Neural cell (in vitro differentiated cells): ENCODE measurements around the gene TGFBR3. TPM values are rescaled to one million over a fixed set of nuclear protein-coding genes. Genes with fewer than 3 reads are reported as not detected.

Source experiments
- H2AFZ ChIP-seq: fragments of 200-600, 300-800 bp; sonication (generic), shearing (Covaris generic); 2 replicates; pipeline ENCODE4 v1.6.0; 2014; ENCODE audit warnings: low read depth, mild to moderate bottlenecking, antibody characterized with exemption, low read length, moderate library complexity
- H3F3A ChIP-seq: fragments of 200-600 bp; shearing (Covaris generic); 2 replicates; pipeline ENCODE4 v1.6.1; 2016; ENCODE audit warnings: mild to moderate bottlenecking, moderate library complexity, mixed read lengths, antibody characterized with exemption, low read length; ENCODE audit not compliant: insufficient read depth, poor library complexity, severe bottlenecking
- H3K27ac ChIP-seq: fragments of 200-600, 300-800 bp; sonication (generic), shearing (Covaris generic); 2 replicates; pipeline ENCODE4 v1.5.1; 2014; ENCODE audit warnings: mild to moderate bottlenecking, low read length, moderate library complexity
- H3K27me3 ChIP-seq: fragments of 300-800, 200-600 bp; sonication (generic), shearing (Covaris generic); 2 replicates; pipeline ENCODE4 v1.6.0; 2014; ENCODE audit warnings: mild to moderate bottlenecking, low read depth, low read length, moderate library complexity; ENCODE audit not compliant: insufficient read depth
- H3K36me3 ChIP-seq: fragments of 300-800, 200-600 bp; sonication (generic), shearing (Covaris generic); 2 replicates; pipeline ENCODE4 v1.5.1; 2014; ENCODE audit warnings: mild to moderate bottlenecking, antibody characterized with exemption, low read length, moderate library complexity; ENCODE audit not compliant: insufficient read depth
- H3K4me2 ChIP-seq: fragments of 300-800, 200-600 bp; sonication (generic), shearing (Covaris generic); 2 replicates; pipeline ENCODE4 v1.6.0; 2014; ENCODE audit warnings: mild to moderate bottlenecking, low read length
- H3K4me3 ChIP-seq: fragments of 300-800, 200-600 bp; sonication (generic), shearing (Covaris generic); 2 replicates; pipeline ENCODE4 v1.5.1; 2014; ENCODE audit warnings: mild to moderate bottlenecking, low read length, moderate library complexity
- H3K79me2 ChIP-seq: fragments of 200-600 bp; shearing (Covaris generic); replicated peaks from 2 replicates; pipeline ENCODE4 v1.6.0; 2014; ENCODE audit warnings: mild to moderate bottlenecking, low read length, moderate library complexity; ENCODE audit not compliant: insufficient read depth
- H3K9ac ChIP-seq: fragments of 300-800, 200-600 bp; sonication (generic), shearing (Covaris generic); 2 replicates; pipeline ENCODE4 v1.6.1; 2016; ENCODE audit warnings: mild to moderate bottlenecking, low read length, mixed read lengths
- H3K9me2 ChIP-seq: fragments of 200-600 bp; shearing (Covaris generic); 2 replicates; pipeline ENCODE4 v1.6.1; 2016; ENCODE audit warnings: mild to moderate bottlenecking, low read length, mixed read lengths; ENCODE audit not compliant: insufficient read depth
- H3K9me3 ChIP-seq: fragments of 200-600, 300-800 bp; sonication (generic), shearing (Covaris generic); 2 replicates; pipeline ENCODE4 v1.6.1; 2016; ENCODE audit warnings: mild to moderate bottlenecking, mixed run types, low read length, moderate library complexity, mixed read lengths
- H4K20me1 ChIP-seq: fragments of 200-600 bp; shearing (Covaris generic); 2 replicates; pipeline ENCODE4 v1.6.1; 2016; ENCODE audit warnings: mild to moderate bottlenecking, mixed run types; ENCODE audit not compliant: insufficient read depth
- EP300 ChIP-seq: fragments of 450-650 bp; conservative IDR thresholded peaks from 2 replicates; pipeline ENCODE4 v1.6.1; 2014; ENCODE audit warnings: antibody characterized with exemption, mild to moderate bottlenecking, moderate library complexity; ENCODE audit not compliant: poor library complexity, severe bottlenecking
- EZH2 ChIP-seq: fragments of 200-600, 300-800 bp; shearing (Covaris generic), sonication (generic); IDR thresholded peaks from 2 replicates; pipeline ENCODE4 v1.6.1; 2014; ENCODE audit warnings: antibody characterized with exemption, low read length, borderline replicate concordance, mild to moderate bottlenecking; ENCODE audit not compliant: insufficient read depth, poor library complexity, severe bottlenecking
- MXI1 ChIP-seq: fragments of 450-650 bp; conservative IDR thresholded peaks from 2 replicates; pipeline ENCODE4 v1.6.1; 2014; ENCODE audit warnings: antibody characterized with exemption, mild to moderate bottlenecking; ENCODE audit not compliant: poor library complexity, severe bottlenecking
- POLR2AphosphoS5 ChIP-seq: IDR thresholded peaks from 2 replicates; pipeline ENCODE4 v1.6.1; 2012
- RAD21 ChIP-seq: fragments of 450-650 bp; conservative IDR thresholded peaks from 2 replicates; pipeline ENCODE4 v1.6.1; 2014; ENCODE audit warnings: antibody characterized with exemption, mild to moderate bottlenecking, moderate library complexity
- SMC3 ChIP-seq: fragments of 450-650 bp; conservative IDR thresholded peaks from 2 replicates; pipeline ENCODE4 v1.6.1; 2014; ENCODE audit warnings: antibody characterized with exemption, mild to moderate bottlenecking, moderate library complexity; ENCODE audit not compliant: poor library complexity
- TAF1 ChIP-seq: IDR thresholded peaks from 2 replicates; pipeline ENCODE4 v1.6.1; 2012; ENCODE audit warnings: low read depth
- polyA plus RNA-seq: library from polyadenylated mRNA; depleted of rRNA; stranded (reverse); fragments of >200 nt; gene quantifications from 2 replicates; pipeline ENCODE4 v1.2.3, GENCODE V29; 2014
- TF ChIP-seq, protein P1 (sequence below): fragments of 450-650 bp; IDR thresholded peaks from 2 replicates; pipeline ENCODE4 v1.5.1; 2014; ENCODE audit warnings: antibody characterized with exemption, mild to moderate bottlenecking, moderate library complexity; ENCODE audit not compliant: poor library complexity, severe bottlenecking
- TF ChIP-seq, protein P2 (sequence below): IDR thresholded peaks from 2 replicates; pipeline ENCODE4 v1.6.1; 2012; ENCODE audit warnings: borderline replicate concordance

Gene TGFBR3
- polyA plus RNA-seq, 1 donor from 2014 or later: 0.25 TPM

DNA sequence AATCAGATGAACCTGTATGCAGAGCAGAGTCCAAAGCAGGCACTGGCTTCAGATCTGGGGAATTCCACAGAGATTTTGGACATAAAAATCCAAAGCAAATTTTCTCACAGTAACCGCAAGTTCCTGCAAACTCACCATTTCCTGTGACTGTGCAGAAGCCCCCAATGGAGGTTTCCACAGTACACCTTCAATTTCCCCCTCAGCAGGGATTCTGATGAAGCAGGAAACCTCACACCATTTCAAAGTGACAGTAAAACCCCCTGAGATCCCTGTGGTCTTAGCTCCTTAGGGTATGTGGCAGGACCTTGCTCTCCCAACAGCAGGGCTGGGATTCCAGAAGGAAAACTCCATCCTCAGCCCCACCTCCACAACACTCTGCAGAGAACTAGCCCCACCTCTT is 6.0 kb upstream of the TGFBR3 start:
- Histone ChIP-seq H3K27ac (no peak overlapping the region), H4K20me1 (no peaks in the 10 kb centered on the region), H3F3A (no peaks in the 10 kb centered on the region), H2AFZ (no peak overlapping the region), H3K4me3 (no peak overlapping the region), H3K79me2 (no peaks in the 10 kb centered on the region), H3K4me2 (no peak overlapping the region), H3K27me3 (no peaks in the 10 kb centered on the region), H3K9ac (no peak overlapping the region), H3K36me3 (no peaks in the 10 kb centered on the region), H3K9me2 (no peaks in the 10 kb centered on the region), H3K9me3 (no peaks in the 10 kb centered on the region)
- TF ChIP-seq, protein P1, sequence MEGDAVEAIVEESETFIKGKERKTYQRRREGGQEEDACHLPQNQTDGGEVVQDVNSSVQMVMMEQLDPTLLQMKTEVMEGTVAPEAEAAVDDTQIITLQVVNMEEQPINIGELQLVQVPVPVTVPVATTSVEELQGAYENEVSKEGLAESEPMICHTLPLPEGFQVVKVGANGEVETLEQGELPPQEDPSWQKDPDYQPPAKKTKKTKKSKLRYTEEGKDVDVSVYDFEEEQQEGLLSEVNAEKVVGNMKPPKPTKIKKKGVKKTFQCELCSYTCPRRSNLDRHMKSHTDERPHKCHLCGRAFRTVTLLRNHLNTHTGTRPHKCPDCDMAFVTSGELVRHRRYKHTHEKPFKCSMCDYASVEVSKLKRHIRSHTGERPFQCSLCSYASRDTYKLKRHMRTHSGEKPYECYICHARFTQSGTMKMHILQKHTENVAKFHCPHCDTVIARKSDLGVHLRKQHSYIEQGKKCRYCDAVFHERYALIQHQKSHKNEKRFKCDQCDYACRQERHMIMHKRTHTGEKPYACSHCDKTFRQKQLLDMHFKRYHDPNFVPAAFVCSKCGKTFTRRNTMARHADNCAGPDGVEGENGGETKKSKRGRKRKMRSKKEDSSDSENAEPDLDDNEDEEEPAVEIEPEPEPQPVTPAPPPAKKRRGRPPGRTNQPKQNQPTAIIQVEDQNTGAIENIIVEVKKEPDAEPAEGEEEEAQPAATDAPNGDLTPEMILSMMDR: no peak
- TF ChIP-seq RAD21: no peak
- no peak for TF ChIP-seq POLR2AphosphoS5
- no peak for TF ChIP-seq SMC3
- TF ChIP-seq EP300: no peak
- TF ChIP-seq, protein P2, sequence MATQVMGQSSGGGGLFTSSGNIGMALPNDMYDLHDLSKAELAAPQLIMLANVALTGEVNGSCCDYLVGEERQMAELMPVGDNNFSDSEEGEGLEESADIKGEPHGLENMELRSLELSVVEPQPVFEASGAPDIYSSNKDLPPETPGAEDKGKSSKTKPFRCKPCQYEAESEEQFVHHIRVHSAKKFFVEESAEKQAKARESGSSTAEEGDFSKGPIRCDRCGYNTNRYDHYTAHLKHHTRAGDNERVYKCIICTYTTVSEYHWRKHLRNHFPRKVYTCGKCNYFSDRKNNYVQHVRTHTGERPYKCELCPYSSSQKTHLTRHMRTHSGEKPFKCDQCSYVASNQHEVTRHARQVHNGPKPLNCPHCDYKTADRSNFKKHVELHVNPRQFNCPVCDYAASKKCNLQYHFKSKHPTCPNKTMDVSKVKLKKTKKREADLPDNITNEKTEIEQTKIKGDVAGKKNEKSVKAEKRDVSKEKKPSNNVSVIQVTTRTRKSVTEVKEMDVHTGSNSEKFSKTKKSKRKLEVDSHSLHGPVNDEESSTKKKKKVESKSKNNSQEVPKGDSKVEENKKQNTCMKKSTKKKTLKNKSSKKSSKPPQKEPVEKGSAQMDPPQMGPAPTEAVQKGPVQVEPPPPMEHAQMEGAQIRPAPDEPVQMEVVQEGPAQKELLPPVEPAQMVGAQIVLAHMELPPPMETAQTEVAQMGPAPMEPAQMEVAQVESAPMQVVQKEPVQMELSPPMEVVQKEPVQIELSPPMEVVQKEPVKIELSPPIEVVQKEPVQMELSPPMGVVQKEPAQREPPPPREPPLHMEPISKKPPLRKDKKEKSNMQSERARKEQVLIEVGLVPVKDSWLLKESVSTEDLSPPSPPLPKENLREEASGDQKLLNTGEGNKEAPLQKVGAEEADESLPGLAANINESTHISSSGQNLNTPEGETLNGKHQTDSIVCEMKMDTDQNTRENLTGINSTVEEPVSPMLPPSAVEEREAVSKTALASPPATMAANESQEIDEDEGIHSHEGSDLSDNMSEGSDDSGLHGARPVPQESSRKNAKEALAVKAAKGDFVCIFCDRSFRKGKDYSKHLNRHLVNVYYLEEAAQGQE: no peak
- TF ChIP-seq EZH2: no peak
- no peak for TF ChIP-seq TAF1
- TF ChIP-seq MXI1: no peak

DNA sequence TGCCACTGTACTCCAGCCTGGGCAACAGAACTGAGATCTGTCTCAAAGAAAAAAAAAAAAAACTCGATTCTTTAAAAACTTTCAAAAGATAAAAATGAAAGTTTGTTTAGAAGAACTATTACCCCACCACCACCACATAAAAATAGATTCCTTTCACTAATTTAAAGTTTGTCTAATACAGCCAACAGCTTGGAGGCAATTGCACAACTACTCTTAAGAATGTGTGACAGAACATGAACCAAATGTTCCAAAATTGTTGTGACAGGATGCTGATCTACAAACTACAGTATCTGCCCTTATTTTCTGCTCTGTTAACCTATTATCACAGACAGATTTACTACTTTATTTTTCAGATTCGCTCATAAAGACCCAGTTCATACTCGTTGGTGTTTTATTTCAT is 5.5 kb upstream of the TGFBR3 start:
- no peaks in the 10 kb centered on the region for H3K27me3 ChIP-seq
- no peaks in the 10 kb centered on the region for H3K9me3 ChIP-seq
- no peak overlapping the region for H2AFZ ChIP-seq
- peaks cover 5% of the 10 kb centered on the region for H3F3A ChIP-seq
- no peaks in the 10 kb centered on the region for H3K79me2 ChIP-seq
- H4K20me1 ChIP-seq: no peaks in the 10 kb centered on the region
- TF ChIP-seq EP300: no peak
- TF ChIP-seq RAD21: no peak
- TF ChIP-seq EZH2: no peak
- no peak for TF ChIP-seq MXI1
- TF ChIP-seq, protein P2: no peak
- TF ChIP-seq TAF1: no peak
- no peak for TF ChIP-seq SMC3
- TF ChIP-seq POLR2AphosphoS5: no peak
- TF ChIP-seq, protein P1: no peak
- no peaks in the 10 kb centered on the region for H3K9me2 ChIP-seq
- no peak overlapping the region for H3K4me2 ChIP-seq
- H3K27ac ChIP-seq: no peak overlapping the region
- no peak overlapping the region for H3K4me3 ChIP-seq
- H3K9ac ChIP-seq: no peak overlapping the region
- no peaks in the 10 kb centered on the region for H3K36me3 ChIP-seq
